ENCODE data around the gene STK11IP.

Gene STK11IP

GRCh38 chr2:219628235-219628985 lies 30.8 kb downstream of the STK11IP start:
- H3K4me3 ChIP-seq (ENCODE audit: low read depth, low read length) = no peak overlapping the region
- TF ChIP-seq CTCF (IDR thresholded peaks at IDR 0.05; ENCODE audit: borderline replicate concordance, insufficient read depth, low read depth, low read length) = no peak

GRCh38 chr2:219628986-219629901 lies 31.6 kb downstream of the STK11IP start:
- H3K4me3 ChIP-seq (ENCODE audit: low read depth, low read length) = no peak overlapping the region
- no peak for TF ChIP-seq CTCF (IDR thresholded peaks at IDR 0.05; ENCODE audit: borderline replicate concordance, insufficient read depth, low read depth, low read length)

GRCh38 chr2:219629976-219630695 lies 32.5 kb downstream of the STK11IP start:
- no peak overlapping the region for H3K4me3 ChIP-seq (ENCODE audit: low read depth, low read length)
- TF ChIP-seq CTCF (IDR thresholded peaks at IDR 0.05; ENCODE audit: borderline replicate concordance, insufficient read depth, low read depth, low read length) = no peak

- H3K4me3 ChIP-seq (ENCODE audit: low read depth, low read length) = no peak overlapping the region
- no peak for TF ChIP-seq CTCF (IDR thresholded peaks at IDR 0.05; ENCODE audit: borderline replicate concordance, insufficient read depth, low read depth, low read length)
These were observed 33.2 kb downstream of the STK11IP start for GRCh38 chr2:219630770-219631405.

GRCh38 chr2:219631406-219631891 lies 33.8 kb downstream of the STK11IP start:
- no peak for TF ChIP-seq CTCF (IDR thresholded peaks at IDR 0.05; ENCODE audit: borderline replicate concordance, insufficient read depth, low read depth, low read length)
- H3K4me3 ChIP-seq (ENCODE audit: low read depth, low read length) = no peak overlapping the region

GRCh38 chr2:219631904-219632759 lies 34.5 kb downstream of the STK11IP start:
- no peak overlapping the region for H3K4me3 ChIP-seq (ENCODE audit: low read depth, low read length)
- no peak for TF ChIP-seq CTCF (IDR thresholded peaks at IDR 0.05; ENCODE audit: borderline replicate concordance, insufficient read depth, low read depth, low read length)

Data from GM12875 (cell line).